Ramos (cell line): Measurements from ENCODE around the gene SLC48A1.

Experiments
- in situ Hi-C: fragments of 300-500 bp; cut with MboI; formaldehyde crosslinking; loops from one replicate; pipeline ENCODE4 v1.14.3; 2022; ENCODE audit warnings: low sequenced_read_pairs; ENCODE audit not compliant: unreplicated experiment

Gene SLC48A1

DNA sequence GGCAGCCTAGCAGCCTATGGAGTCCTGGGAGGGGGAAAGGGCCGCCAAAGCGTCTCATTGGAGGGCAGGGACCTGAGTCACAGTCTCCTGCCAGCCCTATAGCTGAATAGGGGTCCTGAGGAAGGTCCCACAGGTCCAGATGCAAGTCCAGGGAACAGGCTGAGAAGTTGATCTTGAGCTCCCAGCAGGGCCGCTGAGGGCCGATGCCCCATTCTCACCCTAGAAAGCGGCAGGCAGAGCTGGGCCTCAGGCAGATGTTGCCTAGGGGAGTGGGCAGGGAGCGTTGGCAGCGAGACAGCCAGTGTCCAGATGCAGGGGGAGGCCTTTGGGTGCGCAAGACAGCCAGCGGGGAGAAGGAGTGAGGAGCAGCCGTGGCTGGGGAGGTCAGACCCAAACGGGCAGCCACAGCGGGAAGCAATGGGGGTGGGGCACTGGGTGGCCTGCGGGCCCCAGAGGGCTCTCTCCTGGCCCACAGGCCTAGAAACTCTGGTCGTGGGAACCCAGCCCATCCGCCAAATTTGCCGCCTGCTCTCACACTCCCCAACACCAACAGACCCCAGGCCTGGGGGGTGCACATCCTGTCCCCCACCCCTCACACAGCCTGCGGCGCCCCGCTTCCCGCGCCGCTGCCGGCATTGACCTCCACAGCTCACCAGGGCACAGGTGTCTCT, 45.6 kb downstream of the SLC48A1 start:
- in situ Hi-C loops = no loop called here

DNA sequence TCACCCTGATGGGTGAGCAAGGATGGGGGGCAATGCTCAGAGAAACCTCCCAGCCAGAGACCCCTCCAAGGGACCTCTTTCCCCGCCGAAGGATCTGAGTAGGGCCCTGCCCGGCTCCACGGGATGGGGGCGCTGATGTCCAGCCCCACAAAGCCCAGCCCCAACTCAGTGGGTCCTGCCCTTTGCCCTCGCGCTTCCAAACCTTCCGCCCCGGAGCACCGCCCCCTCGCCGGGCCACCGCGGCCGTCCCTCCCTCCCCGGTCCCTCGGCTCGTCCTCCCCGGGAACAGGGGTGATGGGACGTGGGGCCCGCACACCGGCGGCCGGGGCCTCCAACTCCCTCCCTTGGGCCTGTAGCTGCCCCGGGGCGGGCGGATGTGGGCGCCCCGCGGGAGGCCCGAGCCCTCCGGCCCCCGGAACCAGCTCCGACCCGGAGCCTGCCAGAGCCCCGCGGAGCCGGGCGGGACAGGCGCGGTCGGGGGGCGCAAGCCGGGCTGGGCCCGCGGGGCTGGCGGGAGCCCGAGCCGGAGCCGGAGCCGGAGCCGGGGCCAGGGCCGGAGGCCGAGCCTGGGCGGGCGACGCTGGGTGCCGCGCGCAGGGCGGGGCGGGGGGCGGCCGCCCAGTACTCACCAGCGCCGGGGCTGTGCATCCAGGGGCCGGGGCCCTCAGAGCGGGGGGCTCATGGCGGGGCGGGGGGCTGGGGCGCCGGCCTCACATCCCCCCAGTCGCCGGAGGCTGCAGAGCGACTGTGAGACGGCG, 46.3 kb downstream of the SLC48A1 start:
- in situ Hi-C loops = no loop called here

DNA sequence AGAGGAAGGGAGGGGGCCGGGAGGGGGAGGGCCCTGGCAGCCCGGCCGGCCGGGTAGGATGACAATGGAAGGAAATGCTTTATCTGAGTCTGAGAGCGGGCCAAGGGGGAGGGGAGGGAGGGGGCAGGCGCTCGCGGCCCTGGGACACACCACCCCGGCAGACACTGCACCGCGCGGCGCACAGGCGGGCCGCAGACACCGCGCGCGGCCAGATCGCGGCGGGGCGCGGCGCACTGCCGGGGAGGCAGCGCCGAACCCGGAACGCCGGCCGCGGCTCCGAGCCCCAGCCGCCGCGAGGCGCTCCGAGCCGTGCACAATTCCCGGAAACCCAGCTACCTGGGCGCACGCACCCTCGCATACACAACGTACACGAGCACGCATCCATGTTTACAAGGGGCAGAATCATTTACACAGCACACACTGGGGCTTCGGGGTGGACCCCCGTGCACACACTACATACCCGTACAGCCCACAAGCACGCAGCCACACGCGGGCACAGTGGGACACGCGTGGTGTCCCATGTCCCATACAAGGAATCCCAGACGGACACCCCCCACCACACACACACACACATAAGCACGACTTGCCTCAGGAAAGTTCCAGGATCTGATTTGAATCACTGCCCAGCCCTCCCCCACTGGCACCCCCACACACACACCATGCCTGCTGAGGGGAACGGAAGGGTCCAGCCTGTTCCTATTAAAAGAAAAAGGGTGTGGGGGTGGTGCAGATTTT, 47.0 kb downstream of the SLC48A1 start, which contains the start of gene HDAC7:
TSS of gene HDAC7 (minus strand) at position 8 of the 735 bp plus-strand sequence. CDS start 118 bp downstream, outside the sequence.
- in situ Hi-C loops = no loop called here

DNA sequence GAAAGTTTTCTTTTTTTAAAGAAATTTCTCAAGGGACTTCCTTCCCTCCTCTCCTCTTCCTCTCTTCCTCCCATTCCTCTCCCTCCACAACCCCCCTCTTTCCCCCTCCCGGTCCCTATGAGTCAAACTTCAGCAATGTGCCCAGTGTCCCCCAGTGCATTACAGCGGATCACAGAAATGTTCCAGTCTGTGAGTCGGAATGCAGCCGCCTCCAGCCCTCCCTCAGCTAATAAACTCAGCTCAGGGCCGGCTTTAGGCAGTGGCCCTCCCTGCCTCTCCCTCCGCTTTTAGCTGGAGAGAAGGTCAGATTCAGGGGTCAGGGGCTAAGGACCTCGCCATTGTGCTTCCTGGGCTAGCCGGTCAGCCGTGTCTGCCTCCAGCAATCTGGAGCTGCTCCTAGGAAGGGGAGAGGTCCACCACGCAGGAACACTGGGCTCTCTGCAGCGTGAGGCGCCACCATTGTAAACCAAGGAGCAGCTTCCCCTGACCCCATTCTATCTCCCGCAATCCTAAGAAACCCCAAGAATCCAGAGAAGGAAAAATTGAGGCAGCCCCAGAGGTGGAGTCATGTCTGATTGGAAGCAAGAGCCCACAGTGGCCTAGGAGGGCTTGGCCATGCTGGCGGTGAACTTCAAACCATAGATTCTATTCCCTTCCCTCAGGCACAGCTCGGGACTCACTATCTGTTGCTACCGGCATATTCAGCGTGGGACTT, 47.8 kb downstream of the SLC48A1 start:
- in situ Hi-C loops = no loop called here

DNA sequence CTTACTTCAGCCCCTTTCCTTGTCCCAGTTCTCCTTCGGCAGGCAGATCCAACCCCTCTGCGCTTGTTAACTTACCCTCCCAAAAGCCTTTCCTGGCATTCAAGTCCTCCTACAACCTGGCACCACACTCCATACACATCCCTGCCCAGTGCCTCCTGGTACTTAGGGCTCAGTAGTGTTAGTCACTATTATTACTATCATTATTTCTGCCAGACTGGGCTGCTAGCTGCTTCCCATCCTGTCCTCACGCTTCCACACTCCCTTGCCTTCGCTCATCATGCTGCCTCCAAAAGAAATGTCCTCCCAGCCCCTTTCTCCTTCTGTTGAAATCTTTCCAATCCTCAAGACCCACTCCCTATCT, 48.3 kb downstream of the SLC48A1 start:
- in situ Hi-C loops = no loop called here

DNA sequence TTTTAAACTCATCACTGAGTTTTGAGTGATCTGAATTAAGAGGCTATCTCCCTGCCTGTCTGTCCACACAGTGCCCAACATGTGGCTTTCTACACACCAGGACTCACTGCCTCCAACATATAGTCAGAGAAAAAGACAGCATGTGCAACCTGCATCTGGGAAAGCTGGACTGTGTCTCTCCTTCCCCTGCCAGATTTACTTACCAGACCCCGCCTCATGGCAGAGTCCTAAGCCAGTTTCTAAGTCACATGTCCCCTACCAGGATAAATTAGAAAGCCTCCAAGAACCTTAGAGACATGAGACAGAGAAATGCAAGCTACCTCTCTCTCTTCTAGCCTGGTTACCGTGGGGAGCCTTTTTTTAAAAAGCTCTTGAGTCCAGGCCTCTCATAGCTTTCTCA, 49.4 kb downstream of the SLC48A1 start:
- in situ Hi-C loops = no loop called here

DNA sequence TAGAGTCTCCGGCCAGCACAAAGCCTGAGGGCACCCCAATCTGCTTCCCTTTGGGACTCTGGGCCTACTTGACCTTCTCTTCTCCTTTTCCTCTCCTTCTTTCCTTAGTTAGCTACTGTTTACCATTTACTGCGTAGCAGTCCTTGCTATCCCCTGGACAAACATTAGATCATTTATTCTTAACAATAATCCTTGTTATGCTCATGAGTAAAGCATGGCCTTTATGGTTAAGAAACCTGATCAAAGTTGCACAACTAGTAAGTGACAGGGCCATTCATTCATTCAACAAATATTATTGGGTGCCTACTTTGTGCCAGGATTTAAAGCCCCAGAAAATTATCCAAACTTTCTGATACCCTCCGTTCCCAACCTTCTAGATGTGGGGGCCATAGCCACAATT, 49.8 kb downstream of the SLC48A1 start:
- in situ Hi-C loops = no loop called here

DNA sequence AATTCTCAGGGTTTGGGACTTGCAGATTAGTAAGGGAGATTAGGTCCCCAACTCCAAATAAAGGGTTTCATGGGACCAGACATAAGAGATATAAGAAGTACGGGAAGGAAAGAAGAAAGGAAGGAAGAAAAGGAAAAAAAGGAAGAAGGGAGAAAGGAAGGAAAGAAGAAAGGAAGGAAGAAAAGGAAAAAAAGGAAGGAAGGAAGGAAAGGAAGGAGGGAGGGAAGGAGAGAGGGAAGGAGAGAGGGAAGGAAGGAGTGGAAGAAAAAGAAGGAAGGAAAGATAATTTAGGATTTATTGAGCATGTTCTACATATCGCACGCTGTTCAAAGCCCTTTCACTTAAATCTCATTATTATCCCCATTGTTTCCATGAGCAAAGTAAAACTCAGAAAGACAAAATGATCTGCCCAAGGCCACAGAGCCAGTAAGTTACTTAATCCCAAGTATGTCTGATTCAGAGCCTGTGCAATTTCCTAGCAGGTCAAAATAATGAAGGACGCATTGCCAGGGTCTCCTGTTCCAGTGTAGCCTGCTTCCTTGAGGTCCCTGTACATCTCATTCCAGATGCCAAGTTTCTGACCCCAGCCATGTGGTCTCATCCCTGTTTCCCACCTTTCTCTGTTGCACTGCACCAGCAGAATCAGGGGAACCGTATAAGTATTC, 50.5 kb downstream of the SLC48A1 start:
- in situ Hi-C loops = no loop called here

DNA sequence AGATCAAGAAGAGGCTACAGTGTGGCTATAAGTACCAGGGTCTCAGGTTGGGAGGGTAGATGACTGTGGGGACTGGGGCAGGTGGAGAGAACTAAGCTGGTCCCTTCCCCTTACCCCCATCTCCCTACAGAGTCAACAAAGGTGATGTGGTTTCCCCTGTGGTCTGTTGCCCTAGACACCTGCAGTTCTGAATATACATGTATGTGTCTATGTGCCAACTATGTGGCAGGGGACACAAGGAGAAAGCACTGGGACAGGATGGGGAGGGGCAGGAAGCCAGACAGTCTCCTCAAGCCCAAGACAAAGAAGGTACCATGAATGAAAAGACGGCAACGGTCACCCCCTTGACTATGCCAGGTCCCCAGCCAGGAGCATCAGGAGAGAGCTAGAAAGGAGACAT, 51.2 kb downstream of the SLC48A1 start:
- in situ Hi-C loops = no loop called here

DNA sequence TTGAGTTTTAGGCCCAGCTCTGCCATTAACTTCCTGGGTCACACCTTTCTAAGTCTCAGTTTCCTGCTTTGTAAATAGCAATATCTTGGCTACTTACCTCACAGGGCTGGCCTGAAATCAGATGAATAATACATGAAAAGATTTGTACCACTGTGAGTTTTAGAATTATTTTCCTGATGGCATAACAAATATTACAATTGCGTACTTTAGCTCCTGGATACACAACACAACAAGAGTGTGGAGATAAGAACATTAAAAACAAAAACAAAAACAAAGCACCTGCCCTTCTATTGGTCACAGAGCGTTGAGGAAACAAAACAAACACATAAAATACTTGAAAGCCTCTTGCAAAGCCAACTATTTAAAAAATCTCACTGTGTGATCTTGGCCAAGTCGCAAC, 51.6 kb downstream of the SLC48A1 start:
- in situ Hi-C loops = no loop called here

DNA sequence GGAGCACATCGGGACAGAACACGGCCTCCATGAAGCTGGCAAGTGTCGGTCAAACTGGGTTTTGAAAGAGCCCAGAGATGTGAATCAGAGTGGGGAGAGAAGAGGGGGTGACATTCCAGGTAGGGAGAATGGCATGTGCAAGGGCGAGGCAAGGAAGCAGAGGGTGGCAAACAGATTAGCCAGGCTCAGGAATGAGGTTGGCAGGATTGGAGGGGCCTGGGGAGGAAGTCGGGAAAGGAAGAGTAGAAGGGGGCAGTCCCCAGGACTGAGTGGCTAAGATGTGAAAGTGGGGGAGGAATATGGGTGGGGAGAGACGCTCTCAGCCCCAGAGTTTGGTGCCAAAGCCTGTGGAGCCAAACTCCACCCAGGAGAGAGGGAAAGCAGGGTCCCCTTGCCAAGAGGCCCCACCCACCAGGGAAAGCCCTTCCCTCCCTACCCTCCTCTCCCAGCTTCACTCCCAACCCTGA, 52.2 kb downstream of the SLC48A1 start:
- in situ Hi-C loops = no loop called here

DNA sequence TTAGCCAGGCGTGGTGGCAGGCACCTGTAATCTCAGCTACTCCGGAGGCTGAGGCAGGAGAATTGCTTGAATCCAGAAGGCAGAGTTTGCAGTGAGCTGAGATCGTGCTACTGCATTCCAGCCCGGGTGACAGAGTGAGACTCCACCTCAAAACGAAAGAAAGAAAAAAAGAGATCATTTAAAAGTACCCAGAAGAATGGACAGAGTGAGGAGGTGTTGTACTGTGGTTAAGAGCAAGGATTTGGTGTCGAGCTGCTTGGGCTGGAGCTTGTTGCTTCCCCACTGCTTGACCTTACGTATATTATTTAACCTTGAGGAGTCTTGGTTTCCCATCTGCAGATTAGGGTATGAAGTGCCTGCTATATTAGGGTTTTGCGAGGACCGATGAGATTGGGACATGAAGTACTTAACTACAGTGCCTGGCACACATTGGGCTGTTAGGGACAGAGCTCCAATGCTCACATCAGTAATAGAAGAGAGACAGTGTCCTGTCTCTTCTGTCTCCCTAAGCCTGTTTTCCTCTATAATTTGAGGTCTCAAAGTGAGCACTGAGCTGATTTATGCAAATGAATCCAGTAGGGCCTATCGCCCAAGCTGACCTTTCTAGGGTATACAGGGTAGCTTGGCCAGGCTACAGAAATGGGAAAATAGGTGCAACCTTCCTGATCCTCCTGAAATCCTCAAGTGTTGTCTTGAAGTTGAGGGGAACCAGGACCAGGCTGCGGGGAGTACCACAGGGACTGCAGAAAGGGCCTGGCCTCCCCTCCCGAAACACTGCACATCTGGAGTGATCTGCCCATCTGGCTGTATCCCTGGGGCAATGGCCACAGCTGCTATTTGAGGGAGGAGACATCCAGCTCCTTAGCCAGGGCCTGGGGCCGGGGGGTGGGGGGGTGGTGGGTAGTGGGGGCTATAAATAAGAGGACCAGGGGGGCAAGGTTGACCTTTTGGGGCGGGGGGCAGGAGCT, 55.3 kb downstream of the SLC48A1 start:
- in situ Hi-C loops = no loop called here

DNA sequence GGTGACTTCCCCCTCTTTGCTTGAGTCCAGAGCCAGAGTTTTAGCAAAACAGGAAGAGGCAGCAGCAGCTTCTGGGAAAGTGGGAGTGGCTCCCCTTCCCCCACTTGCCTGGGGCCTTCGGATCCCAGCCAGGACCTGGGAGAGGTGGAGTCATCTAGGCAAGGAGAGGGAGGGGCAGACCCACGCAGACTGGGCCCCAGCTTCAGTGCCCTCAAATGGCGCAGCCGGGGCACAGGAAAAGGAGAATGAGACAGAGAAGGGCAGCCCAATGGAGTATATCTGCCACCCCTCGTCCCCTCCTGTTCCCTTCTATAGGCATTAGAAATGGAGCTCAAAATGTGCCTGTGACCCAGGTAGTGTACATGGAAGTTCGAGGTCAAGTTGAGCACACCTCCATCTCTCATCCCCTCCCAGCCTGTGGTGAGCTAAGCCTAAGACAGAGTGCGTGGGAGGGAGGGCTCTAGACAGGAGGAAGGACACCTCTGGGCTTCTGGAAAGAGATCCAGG, 56.0 kb downstream of the SLC48A1 start:
- in situ Hi-C loops = no loop called here

DNA sequence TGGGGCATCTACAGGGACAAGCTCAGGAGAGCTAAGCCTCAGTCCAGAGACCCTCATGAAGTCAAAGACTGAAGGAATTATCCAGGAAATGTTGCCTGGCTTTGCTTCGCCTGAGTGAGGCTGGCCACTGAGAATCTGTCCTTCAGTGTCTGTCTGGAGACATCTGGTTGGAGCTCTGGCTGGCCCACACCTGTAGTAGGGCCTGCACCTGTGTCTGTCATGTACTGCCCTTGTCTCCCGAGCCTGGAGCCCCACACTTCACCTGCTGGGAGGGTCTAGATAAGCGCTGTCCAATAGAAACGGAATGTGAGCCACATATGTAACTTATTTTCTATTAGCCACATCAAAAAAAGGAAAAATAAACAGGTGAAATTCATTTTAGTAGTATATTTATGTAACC, 56.5 kb downstream of the SLC48A1 start:
- in situ Hi-C loops = no loop called here
